ENCODE measurements around the gene CFLAR. TPM values are rescaled to one million over a fixed set of nuclear protein-coding genes. Genes with fewer than 3 reads are reported as not detected.

The CFLAR gene
- total RNA-seq, 1 donor from 2014 or later = 144 TPM

DNA sequence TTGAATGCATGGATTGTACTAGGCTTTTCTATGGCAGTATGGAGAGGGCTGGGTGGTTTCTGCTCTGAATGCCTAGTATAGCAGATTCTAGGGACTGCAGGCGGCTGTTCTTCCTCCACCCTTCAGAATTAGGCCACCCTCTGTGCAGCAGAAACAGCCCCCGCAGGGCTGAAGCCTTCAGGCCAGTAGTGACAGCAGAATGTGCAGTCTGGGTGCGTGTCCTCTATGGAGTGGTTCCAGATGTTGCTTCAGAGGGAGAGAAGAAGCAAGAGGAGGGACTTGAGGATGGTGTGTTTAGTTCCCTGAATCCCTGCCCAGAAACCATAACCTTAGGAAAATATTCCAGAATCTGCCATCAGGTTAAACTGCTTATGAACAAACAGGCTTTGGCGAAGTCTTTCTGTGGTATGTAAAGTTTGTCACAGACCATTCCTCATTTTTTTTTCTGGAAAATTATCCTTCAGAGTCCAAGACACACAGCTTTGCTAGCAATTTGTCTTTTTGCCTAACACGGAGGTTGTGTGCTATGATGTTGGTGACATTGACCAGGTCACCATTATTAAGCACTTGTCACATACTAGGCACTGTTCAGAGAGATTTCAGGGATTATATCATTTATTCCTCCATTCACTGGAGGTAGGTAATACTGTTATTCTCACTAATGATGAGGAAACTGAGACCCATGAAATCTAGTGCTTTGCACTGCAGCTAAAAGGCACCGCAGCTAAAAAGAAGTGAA, 88.1 kb downstream of the CFLAR start:
- DNase-seq (ENCODE audit: extremely low spot score in 2 of 2) = no peak
- Histone ChIP-seq H3K27me3 (no peaks in the 10 kb centered on the region), H3K4me3 (no peak overlapping the region), H3K27ac (no peak overlapping the region), H3K36me3 (no peaks in the 10 kb centered on the region), H3K4me1 (peaks cover 11% of the 10 kb centered on the region), H3K9me3 (no peaks in the 10 kb centered on the region)
- TF ChIP-seq, protein P1, sequence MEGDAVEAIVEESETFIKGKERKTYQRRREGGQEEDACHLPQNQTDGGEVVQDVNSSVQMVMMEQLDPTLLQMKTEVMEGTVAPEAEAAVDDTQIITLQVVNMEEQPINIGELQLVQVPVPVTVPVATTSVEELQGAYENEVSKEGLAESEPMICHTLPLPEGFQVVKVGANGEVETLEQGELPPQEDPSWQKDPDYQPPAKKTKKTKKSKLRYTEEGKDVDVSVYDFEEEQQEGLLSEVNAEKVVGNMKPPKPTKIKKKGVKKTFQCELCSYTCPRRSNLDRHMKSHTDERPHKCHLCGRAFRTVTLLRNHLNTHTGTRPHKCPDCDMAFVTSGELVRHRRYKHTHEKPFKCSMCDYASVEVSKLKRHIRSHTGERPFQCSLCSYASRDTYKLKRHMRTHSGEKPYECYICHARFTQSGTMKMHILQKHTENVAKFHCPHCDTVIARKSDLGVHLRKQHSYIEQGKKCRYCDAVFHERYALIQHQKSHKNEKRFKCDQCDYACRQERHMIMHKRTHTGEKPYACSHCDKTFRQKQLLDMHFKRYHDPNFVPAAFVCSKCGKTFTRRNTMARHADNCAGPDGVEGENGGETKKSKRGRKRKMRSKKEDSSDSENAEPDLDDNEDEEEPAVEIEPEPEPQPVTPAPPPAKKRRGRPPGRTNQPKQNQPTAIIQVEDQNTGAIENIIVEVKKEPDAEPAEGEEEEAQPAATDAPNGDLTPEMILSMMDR (IDR thresholded peaks at IDR 0.05) = no peak
- no peak for TF ChIP-seq POLR2A (IDR thresholded peaks at IDR 0.05)
- TF ChIP-seq POLR2AphosphoS5 (IDR thresholded peaks at IDR 0.05; ENCODE audit: insufficient read depth in 1 of 2, low read depth in 1 of 2) = no peak
- intact Hi-C loops (cut with DNase I) = no loop called here

DNA sequence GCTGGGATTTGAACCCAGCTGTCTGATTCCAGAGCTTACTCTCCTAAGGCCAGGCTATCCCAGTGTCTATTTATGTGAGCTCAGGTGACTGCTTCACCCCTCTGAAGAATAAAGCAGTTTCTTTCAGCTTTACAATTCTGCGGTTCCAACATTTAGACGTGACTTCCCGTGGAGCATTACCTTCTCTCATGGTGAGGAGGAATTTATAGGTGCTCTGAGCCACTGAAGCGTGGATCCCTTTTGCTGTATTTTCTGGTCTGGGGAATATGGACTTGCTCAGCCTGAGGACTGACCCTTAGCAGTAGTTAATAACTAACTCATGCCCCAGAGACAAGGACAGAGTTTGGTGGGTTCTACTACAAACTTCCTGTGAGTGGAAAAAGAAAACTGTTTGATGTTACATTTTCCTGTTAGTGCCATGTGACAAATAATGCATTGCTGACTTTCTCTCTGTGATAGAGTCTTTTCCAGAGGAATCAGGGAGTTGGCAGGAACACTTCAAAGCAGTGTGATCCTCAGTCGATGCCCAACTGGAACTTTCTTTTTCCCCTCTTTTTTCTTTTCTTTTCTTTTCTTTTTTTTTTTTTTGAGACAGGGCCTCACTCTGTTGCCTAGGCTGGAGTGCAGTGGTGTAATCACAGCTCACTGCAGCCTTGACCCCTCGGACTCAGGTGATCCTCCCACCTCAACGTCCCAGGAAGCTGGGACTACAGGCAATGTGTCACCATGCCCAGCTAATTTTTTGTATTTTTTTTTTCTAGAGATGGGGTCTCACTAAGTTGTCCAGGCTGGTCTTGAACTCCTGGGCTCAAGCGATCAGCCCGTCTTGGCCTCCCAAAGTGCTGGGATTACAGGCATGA, 88.9 kb downstream of the CFLAR start:
- H3K4me3 ChIP-seq = no peak overlapping the region
- H3K4me1 ChIP-seq = peaks cover 11% of the 10 kb centered on the region
- intact Hi-C loops (cut with DNase I) = no loop called here
- TF ChIP-seq, protein P1 (IDR thresholded peaks at IDR 0.05) = no peak
- TF ChIP-seq POLR2AphosphoS5 (IDR thresholded peaks at IDR 0.05; ENCODE audit: insufficient read depth in 1 of 2, low read depth in 1 of 2) = no peak
- TF ChIP-seq POLR2A (IDR thresholded peaks at IDR 0.05) = no peak
- no peaks in the 10 kb centered on the region for H3K36me3 ChIP-seq
- H3K27ac ChIP-seq = no peak overlapping the region
- DNase-seq (ENCODE audit: extremely low spot score in 2 of 2) = no peak
- no peaks in the 10 kb centered on the region for H3K9me3 ChIP-seq
- no peaks in the 10 kb centered on the region for H3K27me3 ChIP-seq

DNA sequence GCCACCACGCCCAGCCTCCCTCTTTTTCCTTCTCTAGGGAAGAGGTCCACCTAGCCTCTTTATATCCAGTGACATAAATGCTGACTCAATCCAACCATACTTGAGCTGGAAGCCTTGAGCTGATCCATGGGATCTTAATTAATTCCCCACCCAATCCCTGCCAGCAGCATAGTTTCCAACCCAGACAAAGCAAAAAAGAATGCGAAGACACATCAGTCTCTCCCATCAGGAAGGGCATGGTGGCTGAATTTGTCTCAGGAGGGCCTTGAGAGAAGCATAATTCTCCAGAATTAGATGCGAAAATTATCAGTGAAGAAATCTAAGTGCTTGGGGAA, 89.5 kb downstream of the CFLAR start:
- no peak overlapping the region for H3K27ac ChIP-seq
- H3K4me1 ChIP-seq = peaks cover 11% of the 10 kb centered on the region
- H3K27me3 ChIP-seq = no peaks in the 10 kb centered on the region
- no peaks in the 10 kb centered on the region for H3K9me3 ChIP-seq
- no peak for DNase-seq (ENCODE audit: extremely low spot score in 2 of 2)
- H3K4me3 ChIP-seq = no peak overlapping the region
- intact Hi-C loops (cut with DNase I) = no loop called here
- H3K36me3 ChIP-seq = no peaks in the 10 kb centered on the region
- TF ChIP-seq POLR2A (IDR thresholded peaks at IDR 0.05) = no peak

DNA sequence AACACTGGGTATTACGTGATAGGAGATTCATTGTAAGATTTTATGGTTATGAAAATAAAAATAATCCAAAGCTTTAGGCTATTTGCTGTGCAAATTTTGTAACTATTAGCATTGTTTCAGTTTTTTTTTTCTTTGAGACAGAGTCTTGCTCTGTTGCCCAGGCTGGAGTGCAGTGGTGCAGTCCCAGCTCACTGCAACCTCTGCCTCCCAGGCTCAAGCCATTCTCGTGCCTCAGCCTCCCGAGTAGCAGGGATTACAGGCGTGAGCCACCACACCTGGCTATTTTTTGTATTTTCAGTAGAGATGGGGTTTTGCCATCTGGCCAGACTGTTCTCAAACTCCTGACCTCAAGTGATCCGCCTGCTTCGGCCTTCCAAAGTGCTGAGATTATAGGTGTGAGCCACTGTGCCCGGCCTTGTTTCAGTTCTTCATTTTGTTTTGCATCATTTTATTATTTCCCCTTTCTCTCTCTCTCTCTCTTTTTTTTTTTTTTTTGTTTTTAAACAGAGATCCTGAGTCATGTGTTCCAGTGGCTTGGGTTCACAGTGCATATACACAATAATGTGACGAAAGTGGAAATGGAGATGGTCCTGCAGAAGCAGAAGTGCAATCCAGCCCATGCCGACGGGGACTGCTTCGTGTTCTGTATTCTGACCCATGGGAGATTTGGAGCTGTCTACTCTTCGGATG, 92.7 kb downstream of the CFLAR start:
- peaks cover 6% of the 10 kb centered on the region for H3K4me1 ChIP-seq
- H3K4me3 ChIP-seq = no peak overlapping the region
- no peak for DNase-seq (ENCODE audit: extremely low spot score in 2 of 2)
- no peaks in the 10 kb centered on the region for H3K27me3 ChIP-seq
- no peaks in the 10 kb centered on the region for H3K36me3 ChIP-seq
- TF ChIP-seq POLR2A (IDR thresholded peaks at IDR 0.05) = no peak
- TF ChIP-seq POLR2AphosphoS5 (IDR thresholded peaks at IDR 0.05; ENCODE audit: insufficient read depth in 1 of 2, low read depth in 1 of 2) = no peak
- TF ChIP-seq, protein P1 (IDR thresholded peaks at IDR 0.05) = no peak
- intact Hi-C loops (cut with DNase I) = no loop called here
- H3K9me3 ChIP-seq = no peaks in the 10 kb centered on the region
- H3K27ac ChIP-seq = no peak overlapping the region

DNA sequence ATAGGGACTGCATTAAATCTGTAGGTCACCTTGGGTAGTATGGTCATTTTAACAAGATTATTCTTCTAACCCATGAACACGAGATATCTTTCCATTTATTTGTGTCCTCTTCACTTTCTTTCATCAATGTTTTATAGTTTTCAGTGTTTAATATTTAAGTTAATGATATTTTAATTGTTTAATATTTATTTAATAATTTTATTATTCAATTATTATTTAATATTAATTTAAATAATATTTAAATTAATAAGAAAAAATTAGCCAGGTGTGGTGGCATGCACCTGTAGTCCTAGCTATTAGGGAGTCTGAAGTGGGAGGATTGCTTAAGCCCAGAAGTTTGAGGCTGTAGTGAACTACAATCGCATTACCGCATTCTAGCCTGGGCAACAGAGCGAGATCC, 100.0 kb downstream of the CFLAR start:
- DNase-seq (ENCODE audit: extremely low spot score in 2 of 2) = no peak
- Histone ChIP-seq H3K36me3 (no peaks in the 10 kb centered on the region), H3K4me3 (no peak overlapping the region), H3K27ac (no peak overlapping the region), H3K27me3 (no peaks in the 10 kb centered on the region), H3K4me1 (no peaks in the 10 kb centered on the region), H3K9me3 (no peaks in the 10 kb centered on the region)
- TF ChIP-seq, protein P1 (IDR thresholded peaks at IDR 0.05) = no peak
- TF ChIP-seq POLR2A (IDR thresholded peaks at IDR 0.05) = no peak
- TF ChIP-seq POLR2AphosphoS5 (IDR thresholded peaks at IDR 0.05; ENCODE audit: insufficient read depth in 1 of 2, low read depth in 1 of 2) = no peak
- intact Hi-C loops (cut with DNase I) = no loop called here
